ENCODE data around the gene STARD13.
"Not testable (repeated sequence)": the region's sequence is repeated elsewhere in the genome, so short reads cannot be mapped to it uniquely, and the experiment has no call there.

The STARD13 gene

GRCh38 chr13:33251131-33251661 is 34.4 kb downstream of the STARD13 start:
- no peak for DNase-seq

GRCh38 chr13:33250609-33251008 is 34.9 kb downstream of the STARD13 start:
- no peak for DNase-seq

GRCh38 chr13:33249894-33250293 is 35.7 kb downstream of the STARD13 start:
- no peak for DNase-seq

- DNase-seq: no peak
Measured at GRCh38 chr13:33249066-33249465, 36.5 kb downstream of the STARD13 start.

GRCh38 chr13:33245505-33246158 is 39.9 kb downstream of the STARD13 start:
- no peak for DNase-seq

GRCh38 chr13:33244907-33245287 is 40.7 kb downstream of the STARD13 start:
- no peak for DNase-seq

- DNase-seq: no peak
Measured at GRCh38 chr13:33244210-33244906, 41.2 kb downstream of the STARD13 start.

GRCh38 chr13:33242984-33243617 is 42.5 kb downstream of the STARD13 start:
- DNase-seq: no peak

GRCh38 chr13:33242372-33242771 is 43.2 kb downstream of the STARD13 start:
- not testable (repeated sequence) for DNase-seq

- no peak for DNase-seq
Measured at GRCh38 chr13:33236021-33236420, 49.5 kb downstream of the STARD13 start.

GRCh38 chr13:33235564-33235963 is 50.0 kb downstream of the STARD13 start:
- DNase-seq: no peak

GRCh38 chr13:33235078-33235477 is 50.5 kb downstream of the STARD13 start:
- DNase-seq: no peak

- no peak for DNase-seq
Measured at GRCh38 chr13:33233547-33233946, 52.0 kb downstream of the STARD13 start.

GRCh38 chr13:33232883-33233282 is 52.7 kb downstream of the STARD13 start:
- no peak for DNase-seq

GRCh38 chr13:33231339-33231738 is 54.2 kb downstream of the STARD13 start:
- no peak for DNase-seq

GRCh38 chr13:33230178-33230881 is 55.2 kb downstream of the STARD13 start:
- DNase-seq: no peak

- DNase-seq: no peak
Measured at GRCh38 chr13:33229446-33230177, 55.9 kb downstream of the STARD13 start.

- peak; percentile 56 for DNase-seq
Measured at GRCh38 chr13:33228648-33229445, 56.7 kb downstream of the STARD13 start.

GRCh38 chr13:33227927-33228647 is 57.5 kb downstream of the STARD13 start:
- no peak for DNase-seq

- no peak for DNase-seq
Measured at GRCh38 chr13:33224686-33225085, 60.9 kb downstream of the STARD13 start.

GRCh38 chr13:33224191-33224590 is 61.4 kb downstream of the STARD13 start:
- DNase-seq: no peak

Data from CD4-positive, alpha-beta T cell treated with Interleukin-17A for 1 hour (primary cell).